Inflammatory macrophage treated with lipopolysaccharide for 1 hour (primary cell): ENCODE data around the gene GIPC3.
"Not testable (repeated sequence)": the region's sequence is repeated elsewhere in the genome, so short reads cannot be mapped to it uniquely, and the experiment has no call there.

Experiments
- DNase-seq, 2 donors: peaks; one replicate each; pipeline ENCODE4 v3.0.0-alpha.2; 2020 to 2022

The GIPC3 gene

GRCh38 chr19:3618811-3619630 lies 33.7 kb downstream of the GIPC3 start:
- DNase-seq = no peak

- no peak for DNase-seq
Observed at GRCh38 chr19:3619631-3620012, 34.3 kb downstream of the GIPC3 start.

- DNase-seq = no peak
Observed at GRCh38 chr19:3620145-3620816, 35.0 kb downstream of the GIPC3 start.

GRCh38 chr19:3620817-3621547 lies 35.7 kb downstream of the GIPC3 start:
- no peak for DNase-seq

GRCh38 chr19:3621689-3622088 lies 36.4 kb downstream of the GIPC3 start:
- DNase-seq = no peak

- no peak for DNase-seq
Observed at GRCh38 chr19:3622224-3622623, 36.9 kb downstream of the GIPC3 start.

- DNase-seq = no peak
Observed at GRCh38 chr19:3623716-3624115, 38.4 kb downstream of the GIPC3 start.

- DNase-seq = peak in 1 of 2 donors; percentile 12
Observed at GRCh38 chr19:3625996-3626472, 40.8 kb downstream of the GIPC3 start.

- DNase-seq = peak; percentile 99
Observed at GRCh38 chr19:3626473-3627350, 41.4 kb downstream of the GIPC3 start, which contains the start of gene CACTIN. Gene CACTIN, minus strand, starts transcription at chr19:3626790. Its CDS starts 28 bp downstream, at chr19:3626762.

- DNase-seq = no peak
Observed at GRCh38 chr19:3627351-3627723, 42.1 kb downstream of the GIPC3 start.

GRCh38 chr19:3628766-3629165 lies 43.5 kb downstream of the GIPC3 start:
- not testable (repeated sequence) for DNase-seq

- no peak for DNase-seq
Observed at GRCh38 chr19:3631053-3631861, 46.0 kb downstream of the GIPC3 start.

- DNase-seq = no peak
Observed at GRCh38 chr19:3632098-3632497, 46.8 kb downstream of the GIPC3 start.

- DNase-seq = no peak
Observed at GRCh38 chr19:3632739-3633558, 47.7 kb downstream of the GIPC3 start.

- no peak for DNase-seq
Observed at GRCh38 chr19:3633559-3633988, 48.3 kb downstream of the GIPC3 start.

GRCh38 chr19:3634496-3635045 lies 49.3 kb downstream of the GIPC3 start:
- DNase-seq = no peak

GRCh38 chr19:3636506-3636905 lies 51.2 kb downstream of the GIPC3 start:
- DNase-seq = no peak

GRCh38 chr19:3636962-3637361 lies 51.7 kb downstream of the GIPC3 start:
- DNase-seq = no peak

GRCh38 chr19:3637621-3638020 lies 52.3 kb downstream of the GIPC3 start:
- DNase-seq = no peak
